Left ventricle myocardium inferior (tissue), 1 donor: ENCODE measurements around the gene NUDT4. TPM values are rescaled to one million over a fixed set of nuclear protein-coding genes. Genes with fewer than 3 reads are reported as not detected.
"Not testable (repeated sequence)": the region's sequence is repeated elsewhere in the genome, so short reads cannot be mapped to it uniquely, and the experiment has no call there.

ENCODE experiments used
- DNase-seq: peaks from one replicate; pipeline ENCODE4 v3.0.0-alpha.2; 2020
- H3K27ac ChIP-seq: fragments of 200-600 bp; replicated peaks from 2 replicates; pipeline ENCODE4 v1.8.0; 2021
- H3K27me3 ChIP-seq: fragments of 200-600 bp; 2 replicates; pipeline ENCODE4 v1.8.0; 2021; ENCODE audit warnings: low read depth
- H3K36me3 ChIP-seq: fragments of 200-600 bp; 2 replicates; pipeline ENCODE4 v1.8.0; 2021
- H3K4me1 ChIP-seq: fragments of 200-600 bp; 2 replicates; pipeline ENCODE4 v1.8.0; 2021
- H3K4me3 ChIP-seq: fragments of 200-600 bp; 2 replicates; pipeline ENCODE4 v1.8.0; 2021; ENCODE audit warnings: mild to moderate bottlenecking, moderate library complexity
- H3K9me3 ChIP-seq: fragments of 200-600 bp; replicated peaks from 2 replicates; pipeline ENCODE4 v1.8.0; 2021
- intact Hi-C: fragments of 100-400 bp; cut with micrococcal nuclease; formaldehyde crosslinking; loops from one replicate; pipeline ENCODE4 v1.11.0; 2022
- total RNA-seq: library from RNA; stranded (reverse); fragmentation: NEBNext Ultra II Directional; extraction: Animal tissue kit (Norgen Biotek cat#: 25700); gene quantifications from one replicate; pipeline ENCODE4 v1.2.1, GENCODE V29; 2021
- TF ChIP-seq, protein P1 (sequence below): fragments of 200-600 bp; IDR thresholded peaks from 2 replicates; pipeline ENCODE4 v1.8.0; 2021; ENCODE audit warnings: antibody characterized with exemption, mild to moderate bottlenecking, borderline replicate concordance
- donor health status: DM: no; HTN: yes; CAD: no; lungs with severe emphysema.

The NUDT4 gene
- total RNA-seq, 1 donor from 2014 or later = 283 TPM

GRCh38 chr12:93427779-93428564 lies 50.2 kb downstream of the NUDT4 start:
- Histone ChIP-seq H3K27me3 (no peaks in the 10 kb centered on the region), H3K36me3 (no peaks in the 10 kb centered on the region), H3K27ac (peak overlapping the region; percentile 53), H3K9me3 (no peaks in the 10 kb centered on the region), H3K4me3 (no peak overlapping the region), H3K4me1 (peaks cover 98% of the 10 kb centered on the region)
- no peak for DNase-seq
- TF ChIP-seq, protein P1, sequence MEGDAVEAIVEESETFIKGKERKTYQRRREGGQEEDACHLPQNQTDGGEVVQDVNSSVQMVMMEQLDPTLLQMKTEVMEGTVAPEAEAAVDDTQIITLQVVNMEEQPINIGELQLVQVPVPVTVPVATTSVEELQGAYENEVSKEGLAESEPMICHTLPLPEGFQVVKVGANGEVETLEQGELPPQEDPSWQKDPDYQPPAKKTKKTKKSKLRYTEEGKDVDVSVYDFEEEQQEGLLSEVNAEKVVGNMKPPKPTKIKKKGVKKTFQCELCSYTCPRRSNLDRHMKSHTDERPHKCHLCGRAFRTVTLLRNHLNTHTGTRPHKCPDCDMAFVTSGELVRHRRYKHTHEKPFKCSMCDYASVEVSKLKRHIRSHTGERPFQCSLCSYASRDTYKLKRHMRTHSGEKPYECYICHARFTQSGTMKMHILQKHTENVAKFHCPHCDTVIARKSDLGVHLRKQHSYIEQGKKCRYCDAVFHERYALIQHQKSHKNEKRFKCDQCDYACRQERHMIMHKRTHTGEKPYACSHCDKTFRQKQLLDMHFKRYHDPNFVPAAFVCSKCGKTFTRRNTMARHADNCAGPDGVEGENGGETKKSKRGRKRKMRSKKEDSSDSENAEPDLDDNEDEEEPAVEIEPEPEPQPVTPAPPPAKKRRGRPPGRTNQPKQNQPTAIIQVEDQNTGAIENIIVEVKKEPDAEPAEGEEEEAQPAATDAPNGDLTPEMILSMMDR = no peak
- intact Hi-C loops = loop anchor here (10.0 kb wide), 1 partner anchor 643 kb away; no protein-coding TSS in a partner anchor

DNA sequence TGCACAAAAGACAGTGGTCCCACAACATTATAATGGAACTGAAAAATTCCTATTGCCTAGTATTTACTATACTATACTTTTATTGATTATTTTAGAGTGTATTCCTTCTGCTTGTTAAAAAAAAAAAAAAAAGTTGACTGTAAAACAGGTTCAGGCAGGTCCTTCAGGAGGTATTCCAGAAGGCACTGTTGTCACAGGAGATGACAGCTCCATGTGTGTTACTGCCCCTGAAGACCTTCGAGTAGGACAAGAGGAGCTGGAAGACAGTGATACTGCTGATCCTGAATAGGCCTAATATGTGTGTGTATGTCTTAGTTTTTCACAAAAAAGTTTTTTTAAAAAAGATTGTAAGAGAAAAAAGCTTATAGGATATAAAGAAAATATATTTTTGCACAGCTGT lies 51.7 kb downstream of the NUDT4 start:
- Histone ChIP-seq H3K4me3 (no peak overlapping the region), H3K4me1 (peaks cover 97% of the 10 kb centered on the region), H3K36me3 (no peaks in the 10 kb centered on the region), H3K27ac (peak overlapping the region; percentile 18), H3K27me3 (no peaks in the 10 kb centered on the region), H3K9me3 (no peaks in the 10 kb centered on the region)
- intact Hi-C loops = loop anchor here (10.0 kb wide), 1 partner anchor 645 kb away; no protein-coding TSS in a partner anchor
- TF ChIP-seq, protein P1 = no peak
- DNase-seq = no peak

GRCh38 chr12:93429852-93430251 lies 52.1 kb downstream of the NUDT4 start:
- peaks cover 97% of the 10 kb centered on the region for H3K4me1 ChIP-seq
- peak overlapping the region; percentile 18 for H3K27ac ChIP-seq
- H3K36me3 ChIP-seq = no peaks in the 10 kb centered on the region
- TF ChIP-seq, protein P1 = no peak
- H3K9me3 ChIP-seq = no peaks in the 10 kb centered on the region
- intact Hi-C loops = loop anchor here (10.0 kb wide), 1 partner anchor 645 kb away; no protein-coding TSS in a partner anchor
- no peak overlapping the region for H3K4me3 ChIP-seq
- no peaks in the 10 kb centered on the region for H3K27me3 ChIP-seq
- no peak for DNase-seq

DNA sequence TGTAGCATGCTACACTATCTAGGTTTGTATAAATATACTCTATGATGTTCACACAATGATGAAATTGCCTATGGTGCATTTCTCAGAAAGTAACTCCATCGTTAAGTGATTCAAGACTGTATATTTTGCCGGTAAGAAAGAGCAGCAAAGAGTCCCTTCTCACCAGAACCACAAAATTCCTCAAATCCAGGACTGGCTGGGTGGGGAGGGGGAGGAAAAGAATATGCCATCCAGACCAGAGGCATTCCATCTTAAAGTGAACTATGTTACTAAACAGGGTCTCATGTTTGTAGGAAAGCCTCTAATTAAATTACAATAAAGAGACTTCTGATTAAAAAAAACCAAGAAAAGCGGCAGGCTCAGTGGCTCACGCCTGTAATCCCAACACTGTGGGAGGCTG lies 52.6 kb downstream of the NUDT4 start:
- peak overlapping the region; percentile 18 for H3K27ac ChIP-seq
- no peaks in the 10 kb centered on the region for H3K9me3 ChIP-seq
- no peaks in the 10 kb centered on the region for H3K36me3 ChIP-seq
- no peak for DNase-seq
- no peaks in the 10 kb centered on the region for H3K27me3 ChIP-seq
- H3K4me3 ChIP-seq = no peak overlapping the region
- TF ChIP-seq, protein P1 = no peak
- H3K4me1 ChIP-seq = peaks cover 97% of the 10 kb centered on the region
- intact Hi-C loops = no loop called here

GRCh38 chr12:93432031-93432430 lies 54.3 kb downstream of the NUDT4 start:
- H3K27me3 ChIP-seq, DNase-seq, intact Hi-C loops, H3K4me3 ChIP-seq, H3K9me3 ChIP-seq, H3K36me3 ChIP-seq: not testable (repeated sequence)
- H3K4me1 ChIP-seq = peaks cover 97% of the 10 kb centered on the region
- H3K27ac ChIP-seq = peak overlapping the region; percentile 29

DNA sequence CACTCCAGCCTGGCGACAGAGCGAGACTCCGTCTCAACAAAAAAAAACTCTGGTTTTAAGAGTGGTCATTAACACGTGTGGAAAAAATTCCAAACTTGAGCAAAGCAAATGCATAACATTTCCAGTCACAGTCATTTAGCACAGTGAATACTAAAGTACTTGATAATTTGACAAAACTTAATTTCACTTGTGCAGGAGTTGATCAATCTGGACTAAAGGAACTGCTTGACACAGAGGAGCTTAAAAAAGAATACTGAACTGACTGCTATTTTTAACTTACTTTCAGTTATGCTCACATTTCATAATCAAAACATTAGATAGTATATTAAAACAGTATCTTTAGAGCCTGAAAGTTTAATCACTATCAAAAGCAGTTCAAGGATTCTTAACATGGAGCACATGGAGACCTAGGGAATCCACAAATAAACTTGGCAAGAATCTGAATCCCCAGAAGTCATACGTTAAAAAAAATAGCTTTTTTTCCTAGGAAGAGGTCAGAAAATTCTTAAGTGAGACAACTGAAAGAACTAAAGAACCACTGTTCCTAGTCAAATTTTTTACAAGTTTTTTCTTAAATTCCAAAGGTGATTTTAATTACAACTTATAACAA lies 56.6 kb downstream of the NUDT4 start:
- Histone ChIP-seq H3K9me3 (no peaks in the 10 kb centered on the region), H3K27me3 (no peaks in the 10 kb centered on the region), H3K36me3 (no peaks in the 10 kb centered on the region), H3K4me3 (peak overlapping the region; percentile 45), H3K27ac (peak overlapping the region; percentile 81), H3K4me1 (peaks cover 97% of the 10 kb centered on the region)
- TF ChIP-seq, protein P1 = no peak
- no peak for DNase-seq
- intact Hi-C loops = no loop called here
